HG03575 (cell line): ENCODE data around the gene TXNDC17.
"Not testable (repeated sequence)": the region's sequence is repeated elsewhere in the genome, so short reads cannot be mapped to it uniquely, and the experiment has no call there.

Source experiments
- ATAC-seq: cut with Tn5 transposase; IDR thresholded peaks from one replicate; pipeline ENCODE4 v1.9.1; 2021; ENCODE audit not compliant: unreplicated experiment, insufficient number of reproducible peaks, low FRiP score; ENCODE audit errors: extremely low read depth

TXNDC17 gene

DNA sequence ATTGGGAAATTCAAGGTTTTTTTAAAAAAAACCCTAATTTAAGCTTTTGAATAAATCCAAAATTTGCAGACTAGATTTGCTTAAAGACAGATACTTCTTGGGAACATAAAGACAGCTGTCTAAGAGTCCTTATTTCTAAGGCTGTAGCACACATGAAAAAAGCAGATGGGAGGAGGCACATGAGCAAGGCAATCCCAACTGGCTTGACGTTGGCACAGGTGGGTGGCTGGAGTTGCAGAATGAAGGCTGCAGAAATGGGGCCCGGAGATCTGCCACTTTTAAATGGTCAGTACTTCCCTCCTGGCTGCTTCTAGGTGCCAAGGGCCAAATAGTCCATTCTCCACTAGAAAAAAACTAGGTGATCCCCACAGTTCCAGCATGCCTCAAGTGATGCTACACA, 4.8 kb upstream of the TXNDC17 start:
- ATAC-seq: no peak

DNA sequence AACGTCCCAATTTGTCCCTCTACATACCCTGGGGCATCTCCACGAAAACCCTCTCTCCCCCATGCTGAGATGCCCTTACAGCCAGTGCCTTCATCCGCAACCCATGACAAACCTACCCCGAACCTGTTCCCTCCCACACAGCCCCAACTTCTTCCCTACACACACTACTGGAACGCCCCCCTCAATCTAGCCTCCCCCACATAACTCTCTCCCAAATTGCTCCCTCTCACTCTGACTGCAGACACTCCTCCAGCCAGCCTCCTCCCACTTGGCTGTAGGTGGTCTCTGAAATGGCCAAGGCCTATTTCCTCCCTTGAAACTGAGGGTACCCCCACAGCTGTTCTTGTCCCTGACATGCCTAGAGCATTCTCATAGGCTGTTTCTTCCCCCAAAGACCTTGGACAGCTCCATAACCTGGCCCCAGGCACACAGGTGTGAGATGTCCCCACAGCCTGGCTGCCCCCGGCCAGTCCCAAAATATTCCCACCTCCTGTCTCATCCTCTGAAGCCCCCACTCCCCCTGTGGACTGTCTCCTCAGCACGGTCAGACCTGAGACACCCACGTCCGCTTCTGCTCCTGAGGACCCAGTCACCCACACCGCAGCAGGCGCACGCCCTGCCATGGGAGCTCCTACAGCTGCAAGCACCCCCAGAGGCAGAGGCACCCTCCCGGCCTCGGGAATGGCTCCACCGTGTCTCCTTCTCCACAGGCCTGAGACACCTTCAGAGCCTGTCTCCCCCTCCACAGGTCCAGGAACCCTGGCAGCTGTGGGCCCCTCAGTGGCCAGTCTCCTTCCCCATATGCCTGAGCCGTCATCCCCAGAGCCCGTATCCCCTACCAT, 4.0 kb upstream of the TXNDC17 start:
- ATAC-seq: no peak

DNA sequence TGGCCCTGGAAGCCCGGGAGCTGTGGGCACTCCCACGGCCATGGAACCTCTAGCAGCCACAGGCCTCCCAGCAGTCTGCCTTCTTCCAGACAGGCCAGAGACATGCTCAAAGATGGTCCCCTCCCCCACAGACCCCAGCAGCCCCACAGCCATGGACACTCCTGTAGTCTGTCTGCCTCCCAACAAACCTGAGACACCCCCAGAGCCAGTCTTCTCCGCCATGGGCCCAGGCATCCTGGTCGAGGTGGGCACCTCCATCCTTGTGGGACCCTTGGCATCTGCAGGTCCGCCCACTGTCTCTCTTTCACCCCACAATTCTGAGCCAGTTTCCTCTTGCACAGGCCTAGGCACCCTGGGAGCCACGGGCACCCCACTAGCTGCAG, 3.4 kb upstream of the TXNDC17 start:
- ATAC-seq: no peak

DNA sequence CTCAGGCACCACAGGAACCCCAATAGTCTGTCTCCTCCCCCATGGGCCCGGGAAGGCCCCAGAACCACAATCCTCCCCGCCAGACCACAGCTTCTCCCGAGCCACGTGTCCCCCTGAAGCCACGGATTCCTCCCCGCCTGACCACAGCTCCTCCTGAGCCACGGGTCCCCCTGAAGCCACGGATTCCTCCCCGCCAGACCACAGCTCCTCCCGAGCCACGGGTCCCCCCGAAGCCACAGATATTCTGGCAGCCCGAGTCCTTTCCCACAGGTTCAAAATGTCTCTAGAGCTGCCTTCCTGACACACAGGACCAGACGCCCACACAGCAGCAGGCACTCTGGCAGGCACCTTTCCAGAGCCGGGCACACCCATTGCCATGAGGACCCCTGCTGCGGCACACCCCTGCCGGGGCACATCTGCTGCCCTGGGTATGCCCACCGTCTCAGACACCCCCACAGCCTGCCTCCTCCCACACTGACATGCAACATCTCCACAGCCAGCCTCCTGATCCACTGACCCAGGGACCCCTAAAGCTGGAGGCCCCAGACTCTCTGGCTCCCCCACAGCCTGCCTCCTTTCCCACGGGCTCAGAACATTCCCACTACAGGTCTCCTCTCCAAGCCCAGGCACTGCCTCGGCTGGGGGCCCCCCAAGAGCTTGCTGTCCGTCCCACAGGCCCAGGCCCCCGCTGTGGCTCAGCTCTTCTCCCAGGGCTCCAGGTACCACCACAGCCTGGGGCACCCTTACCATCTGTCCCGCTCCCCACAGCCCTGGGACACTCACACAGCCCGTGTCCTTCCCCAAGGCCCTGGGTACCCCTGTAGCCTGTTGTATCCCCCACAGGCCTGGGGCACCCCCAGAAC, 2.6 kb upstream of the TXNDC17 start:
- no peak for ATAC-seq

DNA sequence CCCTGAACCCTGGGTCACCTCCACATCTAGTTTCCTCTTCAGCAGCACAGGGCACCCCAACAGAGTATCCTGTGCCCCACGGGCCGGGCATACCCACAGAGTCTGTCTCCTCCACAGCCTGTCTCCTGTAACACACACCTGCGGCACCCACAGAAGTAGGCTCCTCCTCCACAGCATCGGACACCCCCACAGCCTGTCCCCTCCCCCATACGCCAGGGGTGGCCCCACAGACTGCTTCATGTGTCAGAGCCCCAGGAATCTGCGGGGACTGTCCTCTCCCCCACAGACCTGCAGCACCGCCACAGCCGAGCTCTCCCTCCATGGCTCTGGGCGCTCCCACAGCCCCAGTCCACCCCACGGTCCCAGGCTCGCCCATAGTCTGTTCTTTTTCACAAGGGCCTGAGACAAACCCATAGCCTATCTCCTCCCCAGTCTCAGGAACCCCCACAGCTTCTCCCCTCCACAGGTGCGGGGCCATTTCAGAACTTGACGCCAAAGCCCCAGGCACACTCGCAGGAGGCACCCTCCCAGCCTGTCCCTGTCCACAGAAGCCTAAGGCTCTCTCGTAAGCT, 1.8 kb upstream of the TXNDC17 start:
- ATAC-seq: no peak

DNA sequence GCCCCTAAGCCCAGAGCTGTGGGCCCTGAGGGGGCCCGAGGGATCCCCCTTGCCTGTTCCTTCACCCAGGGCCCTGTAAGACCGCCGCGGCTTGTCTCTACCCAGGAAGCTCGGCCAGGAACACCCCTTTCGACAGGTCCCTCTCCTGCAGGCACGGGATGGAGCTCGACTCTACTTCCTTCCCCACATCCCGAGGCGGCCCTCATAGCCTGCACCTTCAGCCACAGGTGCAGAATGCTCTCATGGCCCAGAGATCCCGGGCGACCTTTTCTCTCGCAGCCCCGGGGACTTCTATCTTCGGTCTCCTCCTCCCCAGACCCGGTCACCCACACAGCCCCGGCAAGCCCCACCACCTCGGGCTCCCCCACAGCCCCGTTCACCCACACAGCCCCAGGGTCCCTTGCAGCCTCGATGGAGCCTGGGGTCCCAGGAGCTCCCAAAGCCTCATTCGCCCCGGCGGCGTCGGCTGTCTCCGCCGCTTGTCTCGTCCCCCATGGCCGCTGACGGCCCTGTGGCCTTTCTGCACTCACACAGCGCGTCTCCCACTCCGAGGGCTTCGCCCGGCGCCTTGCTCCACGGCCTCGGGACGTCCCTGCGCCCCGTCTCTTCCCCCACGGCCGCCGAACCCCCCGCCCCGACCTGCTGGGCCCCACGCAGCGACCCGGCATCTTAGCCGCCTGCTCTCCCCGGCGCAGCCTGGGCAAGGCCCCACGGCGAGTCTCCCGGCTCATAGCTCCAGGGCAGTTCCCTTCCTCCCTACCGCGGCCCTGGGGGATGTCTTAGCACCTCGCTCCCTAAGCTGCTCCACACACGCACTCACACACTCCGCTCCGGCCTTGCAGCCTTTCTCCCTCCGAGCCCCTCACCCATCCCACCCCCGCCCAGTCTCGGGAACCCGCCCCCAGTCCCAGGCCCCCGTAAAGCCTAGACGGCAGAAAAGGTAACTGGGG, 999 bp upstream of the TXNDC17 start:
- ATAC-seq: no peak

DNA sequence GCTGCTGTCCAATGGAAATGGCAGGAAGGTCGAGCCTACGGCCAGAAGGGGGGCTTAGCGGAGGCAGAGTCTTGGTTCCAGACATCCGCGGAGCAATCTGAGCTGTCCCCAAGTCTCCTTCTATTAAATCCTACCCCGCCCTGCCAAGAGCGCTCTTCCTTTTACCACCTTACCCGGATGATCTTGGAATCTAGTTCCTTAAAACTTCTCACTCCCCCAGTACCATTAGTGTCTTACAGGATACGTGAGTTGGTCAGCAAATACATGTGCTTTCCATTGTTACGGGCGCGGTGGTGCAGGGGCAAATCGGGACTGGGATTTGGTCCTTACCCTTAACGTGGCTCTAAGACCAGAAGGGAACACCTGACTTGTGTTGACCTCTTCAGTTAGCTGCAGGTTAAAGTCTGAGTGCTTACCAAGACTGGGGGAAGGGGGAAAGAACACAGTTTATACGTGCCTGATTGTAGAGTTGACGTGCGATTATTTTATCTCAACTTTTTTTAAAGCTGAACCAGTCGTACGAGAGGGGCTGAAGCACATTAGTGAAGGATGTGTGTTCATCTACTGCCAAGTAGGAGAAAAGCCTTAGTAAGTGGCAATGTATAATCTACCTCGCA, 495 bp downstream of the TXNDC17 start:
- ATAC-seq: no peak

DNA sequence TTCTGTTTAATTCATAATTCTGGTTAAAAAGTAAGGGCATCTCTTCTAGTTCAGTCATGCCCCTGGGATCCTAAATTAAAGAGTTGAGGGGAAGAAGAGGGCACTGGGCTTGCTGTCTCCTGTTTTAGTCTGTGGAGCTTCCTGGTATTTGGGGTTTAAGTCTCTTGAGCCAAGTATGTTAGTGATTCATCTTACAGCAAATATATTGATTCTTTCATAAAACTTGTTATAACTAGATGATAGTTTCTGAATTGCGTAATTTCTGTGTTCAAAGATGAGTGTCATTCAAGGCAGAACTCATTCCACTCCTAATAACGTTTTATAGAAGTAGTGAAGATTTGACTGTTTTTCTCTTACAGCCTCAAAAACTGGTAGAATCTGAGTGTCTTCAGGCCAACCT, 1.7 kb downstream of the TXNDC17 start:
- ATAC-seq: no peak

DNA sequence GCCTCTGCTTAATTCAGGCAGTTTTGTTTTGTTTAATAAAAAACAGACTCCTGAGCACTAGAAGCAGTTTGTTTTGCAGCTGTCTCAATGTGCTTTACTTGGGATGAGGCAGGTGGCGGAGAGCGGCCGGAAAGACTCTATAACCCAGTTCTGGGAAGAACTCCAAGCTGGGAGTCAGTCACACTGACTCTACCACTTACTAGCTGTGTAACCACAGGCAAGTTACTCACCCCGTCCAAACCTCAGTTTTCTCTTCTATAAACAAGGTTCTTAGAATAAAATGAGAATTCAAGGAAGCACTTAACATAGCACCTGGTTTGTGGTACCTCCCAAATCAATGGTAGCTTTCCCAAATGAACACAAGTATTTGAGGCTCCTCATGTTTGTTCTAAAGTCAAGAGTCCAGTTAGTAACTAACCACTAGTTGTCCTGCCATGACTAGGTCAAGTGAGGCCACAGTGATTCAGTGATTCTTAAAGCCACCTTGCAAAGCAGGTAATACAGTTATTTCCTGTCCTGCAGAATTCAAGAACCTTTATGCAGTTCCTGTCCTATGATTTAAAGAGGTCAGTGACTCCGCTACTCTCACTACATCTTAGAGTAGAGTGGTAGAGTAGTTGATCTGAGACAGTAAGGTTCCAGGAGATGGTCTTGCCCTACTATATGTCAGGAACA, 2.7 kb downstream of the TXNDC17 start:
- no peak for ATAC-seq

DNA sequence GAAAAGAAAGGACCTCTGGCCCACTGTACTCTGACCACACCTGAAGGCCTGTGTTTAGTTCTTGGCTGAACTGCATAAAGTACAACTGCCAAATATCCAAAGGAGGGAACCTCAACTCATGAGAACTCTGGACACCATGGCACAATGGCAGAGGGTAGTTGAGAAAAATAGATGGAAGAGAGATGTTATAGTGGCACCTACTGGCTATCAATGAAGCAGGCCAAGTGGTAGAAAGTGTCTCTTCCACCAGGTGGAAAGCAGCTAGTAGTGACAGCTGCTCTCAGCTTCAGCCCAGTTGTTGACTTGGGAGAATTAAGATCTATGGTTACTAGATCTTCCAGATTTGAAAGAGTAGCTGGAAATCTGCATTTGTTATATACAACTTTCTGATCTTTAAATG, 7.3 kb downstream of the TXNDC17 start:
- ATAC-seq: no peak

DNA sequence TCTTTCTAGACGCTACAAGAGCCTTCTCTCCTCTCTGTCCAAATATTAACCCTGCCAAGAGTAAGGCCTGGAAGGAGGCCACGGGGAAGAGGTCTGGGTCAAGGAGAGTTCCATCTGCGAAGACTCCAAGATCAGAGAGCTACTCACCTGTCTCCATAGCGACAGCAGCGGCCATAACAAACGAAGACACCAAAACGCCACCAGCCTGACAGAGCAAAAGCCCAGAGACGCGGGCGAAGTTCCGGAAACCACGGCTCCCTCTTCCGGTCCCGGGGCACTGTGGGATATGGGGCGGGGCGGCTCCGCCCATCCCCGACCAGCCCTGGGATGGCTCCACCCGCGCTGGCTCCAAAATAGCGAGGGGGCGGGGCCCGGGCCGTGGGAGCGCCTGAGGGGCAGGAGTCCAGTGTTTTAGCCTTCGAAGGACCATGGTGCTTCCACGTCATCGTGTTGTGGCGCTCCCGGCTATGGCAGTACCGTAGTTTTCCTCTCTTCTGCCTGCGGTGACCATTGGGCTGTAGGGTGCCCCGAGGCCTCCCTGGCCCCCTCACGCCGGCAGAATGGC, 10.6 kb downstream of the TXNDC17 start, which contains the start of the genes C17orf100 and MED31:
Gene C17orf100, plus strand, starts transcription at position 409 of the 565 bp plus-strand sequence. Its CDS starts 152 bp downstream, at position 561.
Gene MED31, minus strand, starts transcription at position 252 of the 565 bp plus-strand sequence. Its CDS starts 77 bp downstream, at position 175.
- no peak for ATAC-seq

DNA sequence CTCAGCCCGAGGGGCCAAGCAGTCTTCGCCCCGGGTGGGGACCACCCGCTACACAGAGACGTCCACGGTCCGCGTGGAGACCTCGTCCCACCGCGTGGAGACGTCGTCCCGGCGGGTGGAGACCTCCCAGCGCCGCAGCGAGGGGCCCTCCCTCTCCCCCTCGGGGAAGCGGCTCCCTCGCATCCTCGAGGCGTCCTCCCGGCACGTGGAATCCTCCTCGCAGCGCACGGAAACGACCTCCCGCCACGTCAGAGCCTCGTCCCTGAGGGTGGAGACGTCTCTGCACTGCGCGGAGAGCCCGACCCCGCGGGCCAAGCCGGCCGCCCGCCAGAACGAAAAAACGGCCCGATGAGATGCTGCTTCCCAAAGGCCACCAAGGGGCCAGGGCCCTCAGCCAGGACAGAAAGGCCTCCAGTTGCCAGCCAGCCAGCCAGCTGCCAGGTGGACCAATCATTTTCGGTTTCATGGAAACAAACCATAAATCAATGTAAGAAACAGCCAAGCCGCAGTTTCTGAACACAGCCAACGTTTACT, 11.1 kb downstream of the TXNDC17 start:
- no peak for ATAC-seq

DNA sequence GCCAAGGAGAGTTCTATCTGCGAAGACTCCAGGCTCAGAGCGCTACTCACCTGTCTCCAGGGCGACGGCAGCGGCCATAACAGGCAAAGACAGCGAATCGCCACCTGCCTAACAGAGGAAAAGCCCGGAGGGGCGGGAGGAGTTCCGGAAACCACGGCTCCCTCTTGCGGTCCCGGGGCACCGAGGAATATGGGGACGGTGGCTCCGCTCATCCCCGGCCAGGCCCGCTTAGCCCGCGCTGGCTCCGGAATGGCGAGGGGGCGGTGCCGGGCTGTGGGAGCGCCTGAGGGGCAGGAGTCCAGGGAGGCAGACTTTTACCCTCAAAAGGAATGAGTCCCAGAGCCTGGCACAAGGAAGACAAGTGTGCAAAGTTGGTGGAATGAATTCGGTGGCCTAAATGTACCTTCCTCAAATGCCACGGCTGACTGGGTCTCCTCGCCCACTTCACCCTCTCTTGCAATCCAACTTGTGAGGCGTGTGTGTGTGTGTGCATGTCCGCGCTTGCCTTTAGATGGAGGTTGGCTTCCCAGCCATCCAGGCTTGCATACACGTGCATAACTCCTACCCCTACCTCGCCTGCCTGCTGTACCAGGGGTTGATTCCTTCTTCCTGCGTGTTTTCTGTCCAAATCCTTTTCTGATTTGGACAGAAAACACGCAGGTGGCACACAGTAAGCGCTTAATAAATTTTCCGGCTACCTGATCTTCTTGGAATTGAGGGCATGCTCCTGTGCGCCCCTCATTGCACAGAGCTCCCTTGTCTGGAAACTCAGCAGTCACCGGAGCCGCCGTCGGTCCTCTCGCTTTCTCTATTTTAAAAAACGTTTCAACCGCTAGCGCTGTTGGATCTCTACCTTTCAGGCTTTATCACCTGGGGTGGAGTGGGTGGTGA, 14.2 kb downstream of the TXNDC17 start:
- no peak for ATAC-seq

DNA sequence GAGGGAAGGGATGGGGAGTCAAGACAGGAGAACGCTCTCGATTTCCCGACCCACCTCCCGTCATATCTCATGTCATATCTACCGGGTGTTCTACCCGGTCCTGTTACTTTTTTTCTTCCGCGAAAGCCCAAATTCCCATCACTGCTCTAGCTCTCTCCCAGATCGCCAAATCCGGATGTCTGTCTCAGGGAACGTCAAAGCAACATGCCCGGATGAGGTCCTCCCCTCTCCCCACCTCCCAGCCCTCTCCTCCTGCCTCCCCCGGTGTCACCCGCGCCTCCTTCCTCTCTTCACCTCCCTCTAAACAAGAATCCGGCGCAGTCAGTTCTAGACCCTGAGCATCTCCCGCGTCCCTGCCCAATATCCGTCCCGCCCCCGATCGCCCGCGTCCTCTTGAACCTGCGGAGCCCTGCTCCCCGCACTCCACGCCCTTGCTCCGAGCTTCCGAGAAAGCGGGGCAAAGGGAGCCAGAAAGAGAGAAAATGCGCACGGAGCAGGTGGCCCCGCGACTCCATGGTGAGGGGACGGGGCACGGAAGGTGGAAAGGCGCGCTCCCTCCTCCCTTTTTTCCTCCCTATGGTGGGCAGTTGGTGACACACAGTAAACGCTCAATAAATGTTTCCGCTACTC, 15.0 kb downstream of the TXNDC17 start:
- ATAC-seq: not testable (repeated sequence)

DNA sequence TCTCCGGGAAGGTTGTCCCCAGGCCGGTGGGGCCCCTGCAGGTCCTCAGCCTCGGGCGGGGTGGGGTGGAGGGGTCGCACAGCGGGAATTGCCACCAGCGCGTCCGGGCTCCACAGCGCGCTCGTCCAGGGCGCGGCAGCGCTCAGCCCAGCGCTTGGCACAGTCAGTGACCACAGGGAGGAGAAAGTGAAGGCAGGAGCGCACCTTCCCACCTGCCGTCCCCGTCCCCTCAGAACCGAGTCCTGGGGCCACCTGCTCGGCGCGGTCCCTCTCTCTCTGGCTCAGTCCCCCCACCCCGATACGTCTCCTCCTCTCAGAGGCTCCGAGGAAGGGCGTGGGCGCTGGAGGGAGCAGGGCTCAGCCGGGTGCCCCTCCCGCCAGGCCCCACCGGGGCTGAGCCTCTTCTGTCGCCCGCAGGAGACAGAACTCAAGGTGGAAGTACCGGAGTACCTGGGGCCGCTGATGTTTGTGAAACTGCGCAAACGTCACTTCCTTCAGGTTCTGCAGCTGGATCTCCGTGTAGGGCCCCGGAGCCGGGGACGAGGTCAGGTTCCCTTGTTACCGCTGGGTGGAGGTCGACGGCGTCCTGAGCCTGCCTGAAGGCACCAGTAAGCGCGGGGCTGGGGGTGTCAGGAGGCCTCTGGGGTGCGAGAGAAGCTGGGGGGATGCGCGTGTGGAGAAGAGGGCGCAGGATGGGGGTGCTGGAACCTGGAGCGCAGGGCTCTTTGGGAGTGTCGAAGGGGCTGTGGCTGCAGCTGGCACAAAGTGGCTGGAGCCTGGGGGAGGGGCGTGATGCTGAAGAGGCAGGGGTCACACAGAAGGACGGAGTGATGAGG, 16.2 kb downstream of the TXNDC17 start:
- not testable (repeated sequence) for ATAC-seq
